ENCODE results near the gene METTL8.

DNA sequence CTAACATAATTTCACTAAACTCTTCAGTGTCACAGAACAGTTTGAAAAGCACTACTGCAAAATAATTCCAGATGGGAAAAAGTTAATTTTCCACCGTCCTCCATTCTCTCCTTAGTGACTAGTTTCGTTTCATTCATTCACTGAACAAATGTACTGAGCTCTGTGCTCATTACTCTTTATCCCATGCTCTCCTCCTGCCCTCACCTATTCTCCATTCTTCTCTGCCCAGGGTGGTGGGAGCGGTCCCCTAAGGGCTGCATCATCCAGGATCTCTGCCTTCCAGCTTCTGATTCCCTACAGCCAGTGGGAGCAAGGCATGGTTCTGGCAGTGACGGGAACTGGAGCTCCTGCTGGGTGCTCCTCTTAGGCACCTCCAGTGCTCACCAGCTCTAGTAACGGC lies 139.2 kb downstream of the METTL8 start:
- no peak for TF ChIP-seq CTCF (IDR thresholded peaks at IDR 0.05)
- no peak for TF ChIP-seq POLR2A (IDR thresholded peaks at IDR 0.05; ENCODE audit: low read depth)
- TF ChIP-seq POLR2AphosphoS5 (IDR thresholded peaks at IDR 0.05) = no peak
- no peak for TF ChIP-seq EP300 (IDR thresholded peaks at IDR 0.05)

Data from esophagus muscularis mucosa (tissue), 4 donors.